ENCODE results near the gene FRS2.
"Not testable (repeated sequence)": the region's sequence is repeated elsewhere in the genome, so short reads cannot be mapped to it uniquely, and the experiment has no call there.

FRS2 gene, protein sequence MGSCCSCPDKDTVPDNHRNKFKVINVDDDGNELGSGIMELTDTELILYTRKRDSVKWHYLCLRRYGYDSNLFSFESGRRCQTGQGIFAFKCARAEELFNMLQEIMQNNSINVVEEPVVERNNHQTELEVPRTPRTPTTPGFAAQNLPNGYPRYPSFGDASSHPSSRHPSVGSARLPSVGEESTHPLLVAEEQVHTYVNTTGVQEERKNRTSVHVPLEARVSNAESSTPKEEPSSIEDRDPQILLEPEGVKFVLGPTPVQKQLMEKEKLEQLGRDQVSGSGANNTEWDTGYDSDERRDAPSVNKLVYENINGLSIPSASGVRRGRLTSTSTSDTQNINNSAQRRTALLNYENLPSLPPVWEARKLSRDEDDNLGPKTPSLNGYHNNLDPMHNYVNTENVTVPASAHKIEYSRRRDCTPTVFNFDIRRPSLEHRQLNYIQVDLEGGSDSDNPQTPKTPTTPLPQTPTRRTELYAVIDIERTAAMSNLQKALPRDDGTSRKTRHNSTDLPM

DNA sequence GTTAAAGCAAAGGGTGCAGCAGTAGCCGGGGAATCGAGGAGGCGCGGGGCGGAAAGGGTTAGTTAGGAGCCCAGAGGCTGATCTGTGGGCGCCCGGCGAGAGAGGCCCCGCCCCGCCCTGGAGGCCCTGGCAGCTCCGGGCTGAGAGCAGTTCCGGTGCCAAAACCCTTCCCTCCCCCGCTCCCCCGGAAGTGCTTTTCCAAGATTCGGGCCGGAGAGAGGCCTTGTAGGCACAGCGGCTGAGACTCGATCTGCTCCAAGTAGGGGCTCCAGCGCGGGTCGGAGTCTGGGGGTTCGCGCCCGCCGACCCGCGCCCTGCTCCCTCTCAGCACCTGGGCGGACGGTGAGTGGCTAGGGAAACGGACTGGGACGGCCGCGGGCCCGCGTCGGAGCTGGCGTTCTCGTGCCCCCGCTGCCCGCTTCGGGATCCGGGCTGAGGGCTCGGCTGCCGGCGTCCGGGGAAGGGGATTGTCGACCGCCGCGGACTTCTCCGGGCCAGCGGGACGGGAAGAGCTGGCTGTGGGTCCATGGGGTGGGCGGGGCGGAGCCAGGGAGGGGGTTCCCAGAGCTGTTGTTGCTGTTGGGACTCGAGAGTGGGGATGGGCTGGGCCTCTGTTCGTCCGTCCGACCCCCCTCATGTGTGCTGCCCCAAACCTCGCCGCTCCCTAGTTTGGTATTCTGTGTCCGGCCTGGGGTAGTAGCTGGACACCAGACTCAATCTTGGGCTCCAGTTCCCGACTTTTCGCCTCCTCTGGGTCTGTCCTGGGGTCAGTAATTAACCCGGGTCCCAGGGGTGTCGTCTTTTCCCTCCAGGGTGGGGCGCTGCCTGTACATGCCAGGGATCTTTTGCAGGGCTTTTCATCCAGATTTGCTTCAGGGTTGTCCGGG lies at the start of gene FRS2:
TSS of gene FRS2 (plus strand) at position 200 of the 887 bp plus-strand sequence. CDS start 98,643 bp downstream, outside the sequence.
- DNase-seq, result no peak

DNA sequence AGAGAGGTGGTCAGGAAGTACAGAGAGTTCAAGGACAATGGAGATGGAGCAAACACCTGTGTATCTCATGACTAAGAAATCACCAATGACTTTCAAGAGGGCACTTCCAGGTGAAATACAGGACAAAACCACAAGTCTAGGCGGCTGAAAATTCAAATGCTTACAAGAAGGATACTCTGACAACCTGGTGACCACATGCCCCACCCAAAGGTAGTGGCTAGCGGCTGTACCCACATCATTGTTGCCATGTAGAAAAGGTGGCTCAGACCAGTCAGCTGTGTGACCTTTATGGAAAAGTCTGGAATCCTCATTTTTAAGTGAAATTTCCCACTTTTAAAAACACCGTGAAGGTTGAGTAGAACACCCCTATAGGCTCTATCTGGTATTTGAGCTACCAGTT lies 48.6 kb upstream of the FRS2 start:
- DNase-seq, result no peak

GRCh38 chr12:69423037-69423905 lies 46.9 kb upstream of the FRS2 start:
- no peak for DNase-seq

GRCh38 chr12:69425417-69425816 lies 44.8 kb upstream of the FRS2 start:
- DNase-seq, result no peak

- DNase-seq, result no peak
These were observed 41.7 kb upstream of the FRS2 start for GRCh38 chr12:69428351-69429073.

GRCh38 chr12:69430942-69431590 lies 39.1 kb upstream of the FRS2 start:
- DNase-seq, result no peak

GRCh38 chr12:69431591-69432222 lies 38.5 kb upstream of the FRS2 start:
- no peak for DNase-seq

DNA sequence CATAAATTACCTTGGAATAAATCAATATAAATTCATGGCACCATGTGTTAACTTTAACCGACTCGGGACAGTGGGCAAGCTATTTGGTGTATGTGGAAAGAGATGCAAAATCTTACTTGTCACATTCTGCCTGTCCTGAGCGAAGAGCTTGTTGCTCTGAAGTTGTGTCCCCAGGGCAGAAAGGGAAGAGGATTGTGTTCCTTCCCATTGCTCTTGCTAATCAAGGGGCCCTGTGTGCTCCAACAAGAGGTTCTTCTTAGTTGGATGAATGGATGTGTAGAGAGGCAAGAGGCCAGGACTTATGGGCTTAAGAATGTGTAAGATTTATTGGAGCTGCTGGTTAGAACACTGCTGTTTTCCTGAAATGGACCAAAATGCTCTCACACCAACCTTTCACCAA lies 36.5 kb upstream of the FRS2 start:
- DNase-seq, result no peak

DNA sequence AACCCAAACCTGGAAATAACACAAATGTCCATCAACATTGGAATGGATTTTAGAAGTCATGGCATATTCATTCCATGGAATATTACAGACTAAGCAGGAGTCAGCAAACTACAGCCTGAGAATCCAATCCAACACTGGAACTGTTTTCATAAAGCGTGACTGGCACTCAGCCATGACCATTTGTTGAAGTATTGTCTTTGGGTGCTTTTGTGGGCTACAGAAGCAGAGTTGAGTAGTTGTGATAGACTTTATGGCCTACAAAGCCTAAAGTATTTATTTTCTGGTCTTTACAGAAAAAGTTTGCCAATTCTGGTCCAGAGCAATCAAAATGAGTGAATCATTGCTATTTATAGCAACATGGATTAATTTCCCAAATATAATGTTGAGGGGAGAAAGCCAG lies 34.5 kb upstream of the FRS2 start:
- DNase-seq, result no peak

GRCh38 chr12:69437073-69437472 lies 33.1 kb upstream of the FRS2 start:
- no peak for DNase-seq

GRCh38 chr12:69438539-69438938 lies 31.6 kb upstream of the FRS2 start:
- DNase-seq, result no peak

DNA sequence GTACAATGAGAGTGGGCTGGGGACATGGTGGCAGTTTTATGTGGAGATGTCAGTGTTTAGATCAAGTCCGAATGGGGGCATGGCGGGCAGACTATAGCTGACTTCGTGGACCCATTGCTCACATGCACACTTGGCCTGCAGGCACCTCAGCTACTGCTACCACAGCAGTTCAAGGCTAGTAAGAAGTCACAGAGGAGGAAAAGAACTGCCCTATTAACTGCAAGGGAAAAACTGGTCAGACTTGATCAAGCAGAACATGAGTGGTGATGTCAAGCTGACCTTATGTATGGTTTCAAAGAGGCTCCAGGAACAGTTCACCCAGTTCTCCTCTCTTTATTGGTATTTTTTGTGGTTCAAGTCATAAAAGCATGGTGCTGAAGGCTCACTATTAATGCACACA lies 30.2 kb upstream of the FRS2 start:
- DNase-seq, result no peak

DNA sequence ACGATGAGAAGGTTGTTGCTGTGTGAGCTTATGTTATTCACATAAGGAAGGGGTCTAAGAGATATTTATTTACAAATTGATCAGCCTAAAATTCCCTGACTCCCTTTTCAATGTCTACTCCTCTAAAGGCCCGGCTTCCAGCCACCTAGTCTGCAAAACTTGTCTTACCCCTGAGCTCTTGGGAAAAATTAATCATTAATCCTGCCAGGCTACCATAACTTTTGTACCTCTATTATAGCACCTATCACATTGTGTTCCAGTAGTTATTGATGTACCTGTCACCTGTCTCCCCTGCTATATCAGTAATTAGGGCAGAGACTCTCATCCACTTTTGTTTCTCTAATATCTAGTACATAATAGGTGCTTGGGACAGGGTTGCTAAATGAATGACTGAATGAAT lies 29.3 kb upstream of the FRS2 start:
- no peak for DNase-seq

- no peak for DNase-seq
These were observed 27.3 kb upstream of the FRS2 start for GRCh38 chr12:69442894-69443293.

- no peak for DNase-seq
These were observed 26.3 kb upstream of the FRS2 start for GRCh38 chr12:69443916-69444315.

- no peak for DNase-seq
These were observed 22.3 kb upstream of the FRS2 start for GRCh38 chr12:69447892-69448291.

- not testable (repeated sequence) for DNase-seq
These were observed 17.5 kb upstream of the FRS2 start for GRCh38 chr12:69452598-69453132.

DNA sequence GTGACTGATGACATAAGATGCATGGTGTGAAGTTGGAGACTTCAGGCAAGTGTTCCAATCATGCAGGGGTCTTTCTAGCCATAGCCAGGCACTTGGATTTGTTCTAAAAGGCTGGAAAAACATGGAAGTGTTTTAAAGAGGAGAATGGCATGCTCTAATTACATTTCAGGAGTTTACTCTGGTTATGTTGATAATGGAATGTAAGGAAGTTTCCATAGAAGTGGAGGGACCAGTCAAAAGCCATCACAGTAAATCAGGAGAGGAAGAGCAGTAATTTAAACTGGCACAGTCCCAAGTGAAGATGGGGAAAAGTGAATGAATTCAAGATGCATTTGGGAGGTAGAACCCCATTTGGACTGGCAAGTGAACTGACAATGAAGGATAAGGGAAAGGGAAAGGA lies 13.9 kb upstream of the FRS2 start:
- no peak for DNase-seq

GRCh38 chr12:69457433-69457832 lies 12.8 kb upstream of the FRS2 start:
- DNase-seq, result no peak

DNA sequence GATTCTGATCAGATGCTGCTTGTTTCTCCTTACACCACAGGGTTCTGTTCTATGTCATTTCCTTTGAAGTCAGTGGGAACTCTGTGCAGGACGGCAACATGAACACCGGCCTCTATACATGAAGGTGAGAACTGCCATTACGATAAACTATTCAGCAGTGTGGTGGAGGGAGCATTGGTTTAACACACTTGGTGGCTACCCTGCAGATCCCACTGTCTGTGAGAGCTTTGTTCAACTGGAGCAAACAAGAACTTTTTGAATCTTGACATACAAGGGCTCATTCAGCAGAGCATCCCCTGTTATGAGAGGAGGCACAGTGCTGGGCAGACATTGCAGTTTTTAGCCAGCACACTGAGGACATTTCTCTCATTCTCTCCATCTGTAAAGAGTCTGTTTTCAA lies 10.7 kb upstream of the FRS2 start:
- DNase-seq, result no peak

DNA sequence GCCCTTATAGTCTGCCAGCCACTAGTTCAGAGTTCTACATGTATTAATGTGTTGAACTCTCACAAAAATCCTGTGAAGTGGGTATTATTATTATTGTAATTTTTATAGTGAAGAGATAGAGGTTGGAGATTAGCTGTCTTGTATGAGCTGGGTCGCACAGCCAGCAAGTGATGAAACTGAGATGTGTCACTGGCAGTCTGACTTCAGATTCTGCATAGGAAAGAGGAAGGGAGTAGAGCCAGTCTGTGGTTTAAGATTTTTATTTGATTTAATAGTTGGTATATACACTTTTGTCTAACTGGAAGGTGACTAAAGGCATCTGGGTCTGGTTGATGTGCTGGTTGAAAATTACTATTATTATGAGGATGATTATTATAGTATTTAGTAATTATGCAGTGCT lies 5.8 kb upstream of the FRS2 start:
- DNase-seq, result peak; percentile 41

Data from SIG-M5 (cell line).